ENCODE results near the gene FIGLA.

GRCh38 chr2:70784320-70784719 is 6.1 kb downstream of the FIGLA start:
- TF ChIP-seq EZH2phosphoT487 (IDR thresholded peaks at IDR 0.05; ENCODE audit: borderline replicate concordance) (no peak), CTCF (conservative IDR thresholded peaks at IDR 0.05; ENCODE audit: low read length) (no peak)
